Astrocyte (in vitro differentiated cells and primary cell): ENCODE data around the gene SLCO4A1.

Experiments used
- EZH2 ChIP-seq: IDR thresholded peaks from 2 replicates; pipeline ENCODE4 v1.6.1; 2012; ENCODE audit warnings: mild to moderate bottlenecking, low read length, inconsistent platforms; ENCODE audit not compliant: insufficient read depth
- TF ChIP-seq, protein P1 (sequence below): IDR thresholded peaks from 2 replicates; pipeline ENCODE4 v1.5.1; 2011; ENCODE audit warnings: low read depth, mild to moderate bottlenecking, inconsistent platforms, low read length, moderate library complexity; ENCODE audit not compliant: insufficient read depth

DNA sequence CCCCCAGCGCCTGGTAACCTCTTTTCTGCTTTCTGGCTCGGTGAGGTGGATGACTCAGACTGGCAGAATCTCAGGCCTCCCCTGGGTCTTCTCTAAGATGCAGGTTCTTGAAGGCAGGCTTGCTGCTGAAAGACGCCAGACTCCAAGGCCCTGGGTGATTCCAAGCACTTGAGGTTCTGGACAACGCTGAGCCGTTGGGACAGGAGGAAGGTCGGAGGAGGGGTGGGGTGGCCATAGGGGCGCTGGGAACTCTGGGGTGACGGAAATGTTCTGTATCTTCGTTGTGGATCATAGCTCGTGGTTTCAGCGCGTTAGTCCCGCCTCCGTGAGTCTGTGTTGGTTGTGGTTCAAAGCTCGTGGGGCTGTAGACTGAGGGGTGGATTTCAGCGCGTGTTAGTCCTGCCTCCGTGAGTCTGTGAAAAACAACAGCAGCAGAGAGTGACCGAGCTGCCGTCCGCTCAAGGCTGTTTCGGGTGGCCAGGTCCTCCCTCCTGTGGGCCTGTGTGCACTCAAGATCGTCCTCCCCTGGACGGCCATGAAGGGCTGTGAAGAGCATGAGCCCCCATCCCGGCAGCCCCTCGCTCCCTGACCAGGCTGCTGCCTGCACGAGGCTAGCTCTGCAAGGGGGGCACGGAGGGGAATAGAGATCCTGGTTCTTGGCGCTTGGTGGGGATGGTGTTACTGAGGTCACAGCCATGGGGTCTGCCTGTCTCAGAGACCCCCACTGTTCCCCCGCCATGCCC, 74.1 kb downstream of the SLCO4A1 start:
- TF ChIP-seq, protein P1, sequence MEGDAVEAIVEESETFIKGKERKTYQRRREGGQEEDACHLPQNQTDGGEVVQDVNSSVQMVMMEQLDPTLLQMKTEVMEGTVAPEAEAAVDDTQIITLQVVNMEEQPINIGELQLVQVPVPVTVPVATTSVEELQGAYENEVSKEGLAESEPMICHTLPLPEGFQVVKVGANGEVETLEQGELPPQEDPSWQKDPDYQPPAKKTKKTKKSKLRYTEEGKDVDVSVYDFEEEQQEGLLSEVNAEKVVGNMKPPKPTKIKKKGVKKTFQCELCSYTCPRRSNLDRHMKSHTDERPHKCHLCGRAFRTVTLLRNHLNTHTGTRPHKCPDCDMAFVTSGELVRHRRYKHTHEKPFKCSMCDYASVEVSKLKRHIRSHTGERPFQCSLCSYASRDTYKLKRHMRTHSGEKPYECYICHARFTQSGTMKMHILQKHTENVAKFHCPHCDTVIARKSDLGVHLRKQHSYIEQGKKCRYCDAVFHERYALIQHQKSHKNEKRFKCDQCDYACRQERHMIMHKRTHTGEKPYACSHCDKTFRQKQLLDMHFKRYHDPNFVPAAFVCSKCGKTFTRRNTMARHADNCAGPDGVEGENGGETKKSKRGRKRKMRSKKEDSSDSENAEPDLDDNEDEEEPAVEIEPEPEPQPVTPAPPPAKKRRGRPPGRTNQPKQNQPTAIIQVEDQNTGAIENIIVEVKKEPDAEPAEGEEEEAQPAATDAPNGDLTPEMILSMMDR: no peak
- no peak for TF ChIP-seq EZH2
